Kidney (tissue), 14 donors: ENCODE measurements around the gene ELOVL6. TPM values are rescaled to one million over a fixed set of nuclear protein-coding genes. Genes with fewer than 3 reads are reported as not detected.

Source experiments
- DNase-seq, 5 donors: peaks; one replicate each; pipeline ENCODE4 v3.0.0-alpha.2; 2013 to 2020
- FAIRE-seq: peaks from 2 replicates; lab custom pipeline; 2012; peaks lifted over from hg19 to GRCh38; lab: Jason Lieb, UNC
- H3K27ac ChIP-seq, 2 donors: one replicate each; pipeline ENCODE4 v1.7.0; 2013; ENCODE audit warnings: low read depth in 2 of 2, low read length in 2 of 2, inconsistent platforms in 1 of 2
- H3K27me3 ChIP-seq: one replicate; pipeline ENCODE4 v1.7.1; 2013; ENCODE audit warnings: low read length, inconsistent platforms; ENCODE audit not compliant: control insufficient read depth, insufficient read depth
- H3K36me3 ChIP-seq, 3 donors: one replicate each; pipeline versions ENCODE4 v1.7.0 to v1.7.1; 2013; ENCODE audit warnings: low read length in 3 of 3, control low read depth in 1 of 3, inconsistent platforms in 1 of 3; ENCODE audit not compliant: insufficient read depth in 3 of 3, control insufficient read depth in 2 of 3
- H3K4me1 ChIP-seq, 3 donors: one replicate each; pipeline versions ENCODE4 v1.7.0 to v1.7.1; 2013; ENCODE audit warnings: low read length in 3 of 3, inconsistent platforms in 1 of 3, low read depth in 1 of 3; ENCODE audit not compliant: control insufficient read depth in 2 of 3, insufficient read depth in 2 of 3
- H3K4me3 ChIP-seq, 3 donors: one replicate each; pipeline versions ENCODE4 v1.7.0 to v1.8.1; 2013; ENCODE audit warnings: low read length in 3 of 3, control low read depth in 1 of 3, inconsistent platforms in 1 of 3
- H3K9ac ChIP-seq, 3 donors: one replicate each; pipeline versions ENCODE4 v1.7.0 to v1.7.1; 2013; ENCODE audit warnings: low read length in 3 of 3, control low read depth in 1 of 3, inconsistent platforms in 1 of 3
- H3K9me3 ChIP-seq, 3 donors: one replicate each; pipeline versions ENCODE4 v1.7.0 to v1.7.1; 2013; ENCODE audit warnings: low read length in 3 of 3, control low read depth in 1 of 3, inconsistent platforms in 1 of 3; ENCODE audit not compliant: control insufficient read depth in 2 of 3, insufficient read depth in 1 of 3
- intact Hi-C: fragments of 100-400 bp; cut with DNase I; formaldehyde crosslinking; loops from one replicate; pipeline ENCODE4 v1.11.1; 2022
- polyA plus RNA-seq: library from polyadenylated mRNA; stranded (reverse); fragments of 350-450 nt; fragmentation: Illumina TruSeq; extraction: RNeasy Lipid Tissue Mini Kit (QIAGEN cat#74804); gene quantifications from one replicate; pipeline ENCODE4 v1.2.3, GENCODE V29; 2014; ENCODE audit warnings: low read depth, low replicate concordance; ENCODE audit not compliant: insufficient read depth
- total RNA-seq: library from RNA; stranded (reverse); fragmentation: NEBNext Ultra II Directional; extraction: Animal tissue kit (Norgen Biotek cat#: 25700); gene quantifications from one replicate; pipeline ENCODE4 v1.2.1, GENCODE V29; 2021
- TF ChIP-seq, protein P1 (sequence below): IDR thresholded peaks from 3 replicates; pipeline ENCODE4 v1.5.1; 2012; ENCODE audit warnings: mild to moderate bottlenecking, moderate library complexity, borderline replicate concordance; ENCODE audit not compliant: insufficient read depth; ENCODE audit errors: extremely low read depth
- donor health status: control.
- donor health status: control.
- donor health status: control.
- donor health status: control.
- donor health status: control.
- donor health status: DM: yes; HTN: yes; CAD: no.
- donor health status: Normal renal cell carcinoma (clear cell type).

The ELOVL6 gene
- total and polyA plus RNA-seq, 2 donors from 2014 or later: 10.7 to 21.5 TPM

DNA sequence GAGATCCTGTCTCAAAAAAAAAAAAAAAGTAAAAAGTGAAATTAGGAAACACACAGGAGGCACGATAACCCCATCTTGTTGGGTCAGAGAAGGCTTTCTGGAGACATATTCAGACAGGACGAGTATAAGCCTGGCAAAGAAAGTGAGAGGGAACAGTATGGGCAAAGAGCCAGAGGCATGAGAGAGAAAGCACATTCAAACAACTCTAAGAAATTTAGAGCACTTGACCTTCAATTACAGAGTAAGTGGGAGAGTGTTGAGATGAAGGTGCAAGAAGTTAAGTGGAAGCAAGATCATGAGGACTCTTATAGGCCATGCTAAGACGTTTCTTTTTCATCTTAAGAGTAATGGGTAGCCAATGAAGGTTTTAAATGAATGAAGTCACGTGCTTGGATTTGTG is 70.4 kb downstream of the ELOVL6 start:
- TF ChIP-seq, protein P1, sequence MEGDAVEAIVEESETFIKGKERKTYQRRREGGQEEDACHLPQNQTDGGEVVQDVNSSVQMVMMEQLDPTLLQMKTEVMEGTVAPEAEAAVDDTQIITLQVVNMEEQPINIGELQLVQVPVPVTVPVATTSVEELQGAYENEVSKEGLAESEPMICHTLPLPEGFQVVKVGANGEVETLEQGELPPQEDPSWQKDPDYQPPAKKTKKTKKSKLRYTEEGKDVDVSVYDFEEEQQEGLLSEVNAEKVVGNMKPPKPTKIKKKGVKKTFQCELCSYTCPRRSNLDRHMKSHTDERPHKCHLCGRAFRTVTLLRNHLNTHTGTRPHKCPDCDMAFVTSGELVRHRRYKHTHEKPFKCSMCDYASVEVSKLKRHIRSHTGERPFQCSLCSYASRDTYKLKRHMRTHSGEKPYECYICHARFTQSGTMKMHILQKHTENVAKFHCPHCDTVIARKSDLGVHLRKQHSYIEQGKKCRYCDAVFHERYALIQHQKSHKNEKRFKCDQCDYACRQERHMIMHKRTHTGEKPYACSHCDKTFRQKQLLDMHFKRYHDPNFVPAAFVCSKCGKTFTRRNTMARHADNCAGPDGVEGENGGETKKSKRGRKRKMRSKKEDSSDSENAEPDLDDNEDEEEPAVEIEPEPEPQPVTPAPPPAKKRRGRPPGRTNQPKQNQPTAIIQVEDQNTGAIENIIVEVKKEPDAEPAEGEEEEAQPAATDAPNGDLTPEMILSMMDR: no peak
- H3K9me3 ChIP-seq: no peaks in the 10 kb centered on the region
- no peak overlapping the region for H3K9ac ChIP-seq
- H3K27me3 ChIP-seq: no peaks in the 10 kb centered on the region
- DNase-seq (no peak), FAIRE-seq (no peak)
- H3K27ac ChIP-seq: no peak overlapping the region
- H3K36me3 ChIP-seq: no peaks in the 10 kb centered on the region
- intact Hi-C loops: no loop called here
- no peaks in the 10 kb centered on the region for H3K4me1 ChIP-seq
- no peak overlapping the region for H3K4me3 ChIP-seq

DNA sequence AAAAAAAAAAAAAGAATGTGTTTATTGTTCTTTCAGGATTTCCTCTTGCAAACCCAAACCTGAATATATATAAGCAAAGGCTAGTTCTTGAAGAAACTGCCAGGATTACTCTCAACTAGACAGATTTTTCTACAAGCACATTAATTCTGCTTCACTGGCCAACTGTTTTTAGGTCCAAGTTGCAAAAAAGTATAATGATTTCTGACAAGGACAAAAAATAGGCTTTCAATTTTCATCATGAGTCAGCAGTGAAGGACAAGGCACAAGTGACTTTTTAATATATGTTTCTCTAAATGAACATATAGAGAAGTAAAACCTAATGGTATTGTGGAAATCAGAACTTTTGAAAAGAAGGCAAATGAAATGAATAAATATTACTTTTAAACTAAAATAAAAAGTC is 73.7 kb downstream of the ELOVL6 start:
- TF ChIP-seq, protein P1: no peak
- DNase-seq: no peak
- Histone ChIP-seq H3K36me3 (no peaks in the 10 kb centered on the region), H3K9me3 (no peaks in the 10 kb centered on the region), H3K27me3 (no peaks in the 10 kb centered on the region), H3K27ac (no peak overlapping the region), H3K4me1 (no peaks in the 10 kb centered on the region), H3K9ac (no peak overlapping the region), H3K4me3 (no peak overlapping the region)
- intact Hi-C loops: no loop called here
- no peak for FAIRE-seq

DNA sequence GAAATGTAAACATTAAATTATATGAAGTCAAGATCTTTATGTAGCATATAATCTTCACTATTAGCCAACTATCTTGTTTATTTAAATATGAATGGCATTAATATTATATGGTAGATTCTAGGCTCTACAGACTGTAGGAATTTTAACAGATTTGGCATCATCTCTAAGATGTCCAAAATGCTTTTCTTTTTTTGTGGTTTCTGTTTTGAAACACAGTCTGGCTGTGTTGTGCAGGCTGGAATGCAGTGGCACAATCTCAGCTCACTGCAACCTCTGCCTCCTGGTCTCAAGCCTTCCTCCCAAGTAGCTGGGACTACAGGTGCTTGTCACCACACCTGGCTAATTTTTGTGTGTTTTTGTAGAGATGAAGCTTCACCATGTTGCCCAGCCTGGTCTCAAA is 76.2 kb downstream of the ELOVL6 start:
- Histone ChIP-seq H3K36me3 (no peaks in the 10 kb centered on the region), H3K27ac (no peak overlapping the region), H3K4me1 (no peaks in the 10 kb centered on the region), H3K4me3 (no peak overlapping the region), H3K9me3 (no peaks in the 10 kb centered on the region), H3K9ac (no peak overlapping the region), H3K27me3 (no peaks in the 10 kb centered on the region)
- TF ChIP-seq, protein P1: no peak
- intact Hi-C loops: no loop called here
- DNase-seq (no peak), FAIRE-seq (no peak)

DNA sequence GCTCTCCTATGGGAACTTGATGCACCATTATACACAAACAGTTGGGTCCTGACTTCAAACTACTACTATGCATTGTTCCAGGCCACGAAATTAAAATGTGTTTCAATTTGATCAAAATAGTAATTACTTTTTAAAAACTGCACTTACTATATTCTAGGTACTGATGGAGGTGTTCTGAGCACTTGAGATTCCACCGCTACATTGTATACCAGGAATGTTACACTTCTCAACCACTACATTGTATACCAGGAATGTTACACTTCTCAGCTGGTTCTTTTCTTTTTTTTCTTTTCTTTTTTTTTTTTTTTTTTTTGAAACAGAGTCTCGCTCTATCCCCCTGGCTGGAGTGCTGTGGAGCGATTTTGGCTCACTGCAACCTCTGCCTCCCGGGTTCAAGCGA is 77.9 kb downstream of the ELOVL6 start:
- TF ChIP-seq, protein P1: no peak
- intact Hi-C loops: no loop called here
- no peak overlapping the region for H3K4me3 ChIP-seq
- no peaks in the 10 kb centered on the region for H3K27me3 ChIP-seq
- H3K4me1 ChIP-seq: no peaks in the 10 kb centered on the region
- FAIRE-seq: no peak
- H3K36me3 ChIP-seq: no peaks in the 10 kb centered on the region
- no peaks in the 10 kb centered on the region for H3K9me3 ChIP-seq
- no peak overlapping the region for H3K27ac ChIP-seq
- no peak for DNase-seq
- no peak overlapping the region for H3K9ac ChIP-seq
